ENCODE results near the gene GAS6. TPM values are rescaled to one million over a fixed set of nuclear protein-coding genes. Genes with fewer than 3 reads are reported as not detected.

Gene GAS6
- total and polyA plus RNA-seq, 12 donors, result 7.1 to 109 (median 82.9) TPM

DNA sequence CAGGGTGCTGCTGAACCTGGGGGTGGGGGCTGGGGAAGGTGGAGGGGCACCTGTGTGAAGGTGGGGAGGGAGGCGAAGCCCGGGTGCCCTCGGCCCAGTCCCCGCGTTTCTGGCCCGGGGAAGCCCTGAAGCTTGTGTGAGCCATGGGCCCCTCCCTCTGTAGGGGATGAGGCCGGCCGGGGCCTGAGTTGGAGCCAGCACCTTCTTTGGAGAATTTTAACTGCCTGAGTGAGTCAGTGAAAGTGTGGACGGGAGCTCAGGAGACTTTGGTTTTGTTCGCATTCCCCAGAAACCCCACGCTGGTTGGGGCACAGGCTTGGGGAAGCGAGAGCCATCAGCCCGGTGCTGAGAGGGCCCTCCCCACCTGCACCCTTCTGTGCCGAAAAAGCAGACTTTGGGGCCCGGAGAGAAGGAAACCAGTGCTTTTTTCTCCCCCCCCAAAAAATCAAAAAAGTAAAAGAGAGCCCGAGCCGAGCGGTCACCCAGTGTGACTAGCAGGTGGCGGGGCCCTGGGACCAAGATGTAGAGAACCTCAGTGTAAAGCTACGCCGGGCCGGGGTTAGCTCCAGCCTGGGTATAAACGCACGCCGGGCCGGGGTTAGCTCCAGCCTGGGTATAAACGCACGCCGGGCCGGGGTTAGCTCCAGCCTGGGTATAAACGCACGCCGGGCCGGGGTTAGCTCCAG lies 59.7 kb downstream of the GAS6 start:
- no peaks in the 10 kb centered on the region for H3K9me3 ChIP-seq (replicated peaks in 1 of 3)
- no peaks in the 10 kb centered on the region for H3K27me3 ChIP-seq
- H3K4me3 ChIP-seq, result no peak overlapping the region
- no peaks in the 10 kb centered on the region for H3K36me3 ChIP-seq (replicated peaks in 1 of 2)
- 87 to 90% (median 88%) methylated on average over 23 to 34 of the region's 34 CpGs for WGBS, 4 donors
- intact Hi-C loops (cut with DNase I), result no loop called here
- H3K27ac ChIP-seq, result no peak overlapping the region
- TF ChIP-seq, protein P1, sequence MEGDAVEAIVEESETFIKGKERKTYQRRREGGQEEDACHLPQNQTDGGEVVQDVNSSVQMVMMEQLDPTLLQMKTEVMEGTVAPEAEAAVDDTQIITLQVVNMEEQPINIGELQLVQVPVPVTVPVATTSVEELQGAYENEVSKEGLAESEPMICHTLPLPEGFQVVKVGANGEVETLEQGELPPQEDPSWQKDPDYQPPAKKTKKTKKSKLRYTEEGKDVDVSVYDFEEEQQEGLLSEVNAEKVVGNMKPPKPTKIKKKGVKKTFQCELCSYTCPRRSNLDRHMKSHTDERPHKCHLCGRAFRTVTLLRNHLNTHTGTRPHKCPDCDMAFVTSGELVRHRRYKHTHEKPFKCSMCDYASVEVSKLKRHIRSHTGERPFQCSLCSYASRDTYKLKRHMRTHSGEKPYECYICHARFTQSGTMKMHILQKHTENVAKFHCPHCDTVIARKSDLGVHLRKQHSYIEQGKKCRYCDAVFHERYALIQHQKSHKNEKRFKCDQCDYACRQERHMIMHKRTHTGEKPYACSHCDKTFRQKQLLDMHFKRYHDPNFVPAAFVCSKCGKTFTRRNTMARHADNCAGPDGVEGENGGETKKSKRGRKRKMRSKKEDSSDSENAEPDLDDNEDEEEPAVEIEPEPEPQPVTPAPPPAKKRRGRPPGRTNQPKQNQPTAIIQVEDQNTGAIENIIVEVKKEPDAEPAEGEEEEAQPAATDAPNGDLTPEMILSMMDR (IDR thresholded peaks at IDR 0.05), result no peak
- TF ChIP-seq POLR2A (IDR thresholded peaks at IDR 0.05), result no peak
- H3K4me1 ChIP-seq (replicated peaks in 1 of 2), result no peaks in the 10 kb centered on the region
- no peak for DNase-seq

DNA sequence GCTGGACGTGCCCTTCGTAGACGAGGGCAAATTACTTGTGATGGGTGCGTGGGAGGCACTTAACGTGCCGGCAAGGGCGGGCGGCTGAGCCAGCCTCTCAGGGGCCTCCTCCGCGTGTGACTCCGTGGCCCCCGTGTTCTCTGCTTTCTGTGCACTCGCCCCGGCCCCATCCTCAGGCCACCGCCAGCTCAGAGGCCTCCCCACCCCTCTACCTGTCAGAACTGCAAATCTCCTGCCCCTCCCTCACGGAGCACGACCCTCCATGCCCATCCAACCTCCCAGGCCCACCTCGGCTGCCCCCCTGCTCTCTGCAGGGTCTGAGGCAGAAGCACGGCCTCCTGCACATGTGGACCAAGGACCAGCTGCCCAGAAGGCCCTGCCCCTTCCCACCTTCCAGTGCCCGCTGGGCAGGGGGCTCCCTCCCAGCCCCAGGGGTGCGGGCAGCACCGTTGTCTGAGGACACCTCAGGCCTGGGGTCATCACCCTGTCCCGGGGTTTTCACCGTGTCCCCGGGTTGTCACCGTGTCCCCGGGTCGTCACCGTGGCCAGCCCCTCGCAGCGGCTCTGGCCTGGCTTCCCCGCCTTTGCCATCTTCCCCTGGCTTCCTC lies 60.4 kb downstream of the GAS6 start:
- TF ChIP-seq, protein P1 (IDR thresholded peaks at IDR 0.05), result no peak
- no peak for TF ChIP-seq POLR2A (IDR thresholded peaks at IDR 0.05)
- 74 to 88% (median 80%) methylated on average over 5 to 32 of the region's 32 CpGs for WGBS, 4 donors
- no peak for DNase-seq

GRCh38 chr13:113802761-113803160 lies 61.1 kb downstream of the GAS6 start:
- intact Hi-C loops (cut with DNase I), result no loop called here
- Histone ChIP-seq H3K9me3 (replicated peaks in 1 of 3) (no peaks in the 10 kb centered on the region), H3K36me3 (replicated peaks in 1 of 2) (no peaks in the 10 kb centered on the region), H3K4me1 (replicated peaks in 1 of 2) (no peaks in the 10 kb centered on the region), H3K4me3 (no peak overlapping the region), H3K27me3 (no peaks in the 10 kb centered on the region), H3K27ac (no peak overlapping the region)
- DNase-seq, result no peak
- no peak for TF ChIP-seq POLR2A (IDR thresholded peaks at IDR 0.05)
- TF ChIP-seq, protein P1 (IDR thresholded peaks at IDR 0.05), result no peak
- 59 to 80% (median 65%) methylated on average over 20 to 25 of the region's 25 CpGs for WGBS, 4 donors

More for the DNA sequence above, 60.4 kb downstream of the GAS6 start:
- no peaks in the 10 kb centered on the region for H3K4me1 ChIP-seq (replicated peaks in 1 of 2)
- no peaks in the 10 kb centered on the region for H3K27me3 ChIP-seq
- intact Hi-C loops (cut with DNase I), result no loop called here
- H3K36me3 ChIP-seq (replicated peaks in 1 of 2), result no peaks in the 10 kb centered on the region
- no peak overlapping the region for H3K4me3 ChIP-seq
- H3K27ac ChIP-seq, result no peak overlapping the region
- H3K9me3 ChIP-seq (replicated peaks in 1 of 3), result no peaks in the 10 kb centered on the region

DNA sequence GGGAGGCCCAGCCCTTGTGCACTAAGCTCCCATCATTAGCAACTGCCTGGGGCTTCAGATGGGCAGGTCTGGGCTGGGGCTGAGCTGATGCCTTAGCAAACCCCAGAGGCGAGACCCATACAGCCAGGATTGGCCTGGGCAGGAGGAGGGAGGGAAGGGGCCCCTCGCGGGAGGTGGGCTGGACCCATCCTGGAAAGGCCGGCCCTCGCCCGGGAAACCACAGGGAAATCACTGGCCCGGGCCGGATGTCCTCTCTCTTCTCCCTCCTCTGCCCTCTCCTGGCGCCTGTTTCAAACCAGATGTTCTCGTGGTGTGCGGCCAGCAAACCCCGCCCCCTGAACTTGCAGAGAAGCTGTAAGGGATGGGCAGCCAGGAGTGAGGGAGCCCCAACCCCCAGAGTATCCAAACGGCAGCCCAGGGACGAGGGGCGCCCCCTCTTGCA lies 61.8 kb downstream of the GAS6 start:
- Histone ChIP-seq H3K36me3 (replicated peaks in 1 of 2) (no peaks in the 10 kb centered on the region), H3K9me3 (replicated peaks in 1 of 3) (no peaks in the 10 kb centered on the region), H3K4me1 (replicated peaks in 1 of 2) (no peaks in the 10 kb centered on the region), H3K4me3 (no peak overlapping the region), H3K27me3 (no peaks in the 10 kb centered on the region), H3K27ac (no peak overlapping the region)
- intact Hi-C loops (cut with DNase I), result no loop called here
- peak in 2 of 7 donors; percentile 35 to 40 for DNase-seq
- 15 to 37% (median 23%) methylated on average over 4 to 15 of the region's 15 CpGs for WGBS, 4 donors
- TF ChIP-seq, protein P1 (IDR thresholded peaks at IDR 0.05), result no peak
- no peak for TF ChIP-seq POLR2A (IDR thresholded peaks at IDR 0.05)

All from adrenal gland (tissue), 12 donors.